Right ventricle myocardium inferior (tissue), 1 donor: ENCODE results near the gene RPS18. TPM values are rescaled to one million over a fixed set of nuclear protein-coding genes. Genes with fewer than 3 reads are reported as not detected.
"Not testable (repeated sequence)": the region's sequence is repeated elsewhere in the genome, so short reads cannot be mapped to it uniquely, and the experiment has no call there.

Source experiments
- ATAC-seq: fragments of 200-7000 bp; cut with Tn5 transposase; one replicate; pipeline ENCODE4 v1.9.1; 2020; ENCODE audit warnings: mild to moderate bottlenecking, moderate library complexity
- DNase-seq: peaks from one replicate; pipeline ENCODE4 v3.0.0; 2021; ENCODE audit errors: missing footprints
- intact Hi-C: fragments of 100-400 bp; cut with DNase I; formaldehyde crosslinking; loops from one replicate; pipeline ENCODE4 v1.11.0; 2022
- total RNA-seq: library from RNA; stranded (reverse); fragmentation: NEBNext Ultra II Directional; extraction: Animal tissue kit (Norgen Biotek cat#: 25700); gene quantifications from one replicate; pipeline ENCODE4 v1.2.1, GENCODE V29; 2021
- donor health status: DM: no; HTN: yes; CAD: no; lungs with severe emphysema.

RPS18 gene
- total RNA-seq, 1 donor from 2014 or later = 1,075 TPM

GRCh38 chr6:33262490-33262889, 9.4 kb upstream of the RPS18 start:
- ATAC-seq, DNase-seq, intact Hi-C loops: not testable (repeated sequence)

DNA sequence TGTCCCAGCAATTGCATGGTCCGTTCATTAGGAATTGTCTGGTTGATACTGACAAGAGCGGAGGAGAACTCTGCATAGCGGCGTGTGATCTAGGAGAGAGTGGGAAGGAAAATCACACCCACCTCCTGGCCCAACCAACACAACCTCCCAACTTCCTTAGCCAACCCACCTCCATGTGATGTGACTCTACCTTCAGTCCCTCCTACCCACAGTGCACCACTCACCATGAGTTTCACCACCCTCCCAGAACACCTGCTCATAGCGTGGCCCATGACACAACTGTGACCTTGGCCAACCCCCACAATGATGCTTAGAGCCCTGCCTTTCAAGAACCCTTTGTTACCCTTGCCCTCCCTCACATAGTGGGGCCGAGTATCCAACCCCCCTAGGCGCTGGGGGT, 7.9 kb upstream of the RPS18 start:
- peak; percentile 32 for ATAC-seq
- intact Hi-C loops = no loop called here
- DNase-seq = no peak

DNA sequence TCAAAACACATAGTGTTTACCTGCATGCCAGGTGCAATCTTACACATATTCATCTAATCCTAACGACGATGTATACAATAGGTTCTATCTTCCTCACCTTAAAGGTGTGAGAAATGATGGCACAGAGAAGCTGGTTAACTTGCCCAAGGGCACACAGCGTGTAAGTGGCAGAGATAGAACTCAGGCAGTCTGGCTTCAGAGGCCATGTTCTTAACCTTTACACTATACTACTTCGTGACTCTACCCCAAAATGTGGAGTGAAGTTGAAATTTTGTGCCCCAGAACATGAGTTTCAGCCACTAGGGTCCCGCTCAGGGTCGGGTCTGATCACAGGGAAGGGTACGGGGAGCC, 783 bp upstream of the RPS18 start:
- ATAC-seq (no peak), DNase-seq (no peak)
- intact Hi-C loops = no loop called here

DNA sequence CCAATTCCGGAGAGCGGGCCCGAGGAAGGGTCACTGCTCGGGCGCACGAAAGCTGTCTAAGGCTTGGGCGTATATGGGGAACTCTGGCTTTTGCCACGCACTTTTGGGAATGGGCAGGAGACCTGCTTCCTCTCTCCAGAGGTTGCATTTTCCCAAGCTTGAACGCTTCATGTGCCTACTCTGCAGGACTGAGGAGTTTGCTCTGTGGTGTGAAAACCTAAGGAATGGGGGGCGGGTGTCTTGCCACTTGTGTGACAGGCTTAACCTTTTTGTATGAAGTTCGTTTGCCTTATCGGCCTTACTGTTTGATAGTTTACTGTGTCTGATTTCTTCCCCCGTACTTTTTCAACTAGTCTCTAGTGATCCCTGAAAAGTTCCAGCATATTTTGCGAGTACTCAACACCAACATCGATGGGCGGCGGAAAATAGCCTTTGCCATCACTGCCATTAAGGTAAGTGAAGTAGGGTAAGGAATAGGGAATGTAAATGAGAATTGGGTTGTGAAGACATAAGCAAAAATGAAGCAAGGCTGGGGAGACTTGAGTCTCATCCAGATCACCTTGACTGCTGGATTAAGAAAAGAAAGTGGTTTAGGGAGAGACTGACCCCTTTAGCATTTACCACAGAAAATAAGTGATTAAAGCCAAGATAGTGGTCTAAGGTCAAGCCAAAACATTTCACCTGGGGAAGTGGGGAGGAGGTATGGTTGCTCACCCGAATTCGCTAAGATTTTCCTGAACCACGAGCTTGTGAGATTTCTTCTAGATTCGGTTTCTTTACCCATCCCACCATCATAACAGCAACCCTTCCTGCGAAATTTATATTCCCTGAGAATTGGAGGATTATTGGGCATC, 627 bp downstream of the RPS18 start:
- intact Hi-C loops = loop anchor here (2.0 kb wide), 1 partner anchor 44 kb away; the partner anchor contains the start of gene ZBTB22
- peak; percentile 6 for ATAC-seq
- no peak for DNase-seq

- ATAC-seq = no peak
- no peak for DNase-seq
- intact Hi-C loops = loop anchor here (2.0 kb wide), 1 partner anchor 43 kb away; the partner anchor contains the start of gene ZBTB22
These were observed 1.5 kb downstream of the RPS18 start for GRCh38 chr6:33273129-33273923.

DNA sequence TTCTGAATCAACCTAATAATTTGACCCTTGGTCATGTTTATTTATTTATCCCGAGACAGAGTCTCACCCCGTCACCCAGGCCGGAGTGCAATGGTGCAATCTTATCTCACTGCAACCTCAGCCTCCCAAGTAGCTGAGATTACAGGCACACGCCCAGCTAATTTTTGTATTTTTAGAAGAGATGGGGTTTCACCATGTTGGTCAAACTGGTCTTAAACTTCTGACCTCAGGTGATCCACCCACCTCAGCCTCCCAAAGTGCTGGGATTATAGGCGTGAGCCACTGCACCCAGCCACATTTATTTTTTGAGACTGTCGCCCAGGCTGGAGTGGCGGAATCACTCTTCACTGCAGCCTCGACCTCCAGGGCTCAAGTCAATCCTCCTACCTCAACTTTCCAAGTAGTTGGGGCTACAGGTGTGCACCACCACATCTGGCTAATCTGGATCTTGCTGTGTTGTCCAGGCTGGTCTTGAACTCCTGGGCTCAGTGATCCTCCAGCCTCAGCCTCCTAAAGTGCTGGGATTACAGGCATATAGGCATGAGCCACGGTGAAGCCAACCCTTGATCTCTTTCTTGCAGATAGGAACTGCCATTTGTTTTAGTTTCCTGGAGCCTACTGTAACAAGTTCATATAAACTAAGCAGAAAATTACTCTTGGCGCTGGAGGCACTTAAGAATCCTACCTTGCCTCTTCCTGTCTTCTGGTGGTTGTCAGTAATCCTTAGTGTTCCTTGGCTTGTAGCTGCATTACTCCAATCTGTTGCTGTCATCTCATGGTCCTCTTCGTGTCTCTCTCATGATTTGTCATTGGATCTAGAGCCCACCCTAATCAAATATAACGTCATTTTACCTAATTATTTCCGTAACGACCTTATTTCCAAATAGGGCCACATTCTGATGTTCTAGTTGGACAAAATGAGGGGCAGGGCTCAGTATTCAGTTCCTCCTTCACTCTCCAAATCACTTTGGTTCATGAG, 2.3 kb downstream of the RPS18 start:
- intact Hi-C loops = loop anchor here (2.0 kb wide), 1 partner anchor 43 kb away; the partner anchor contains the start of gene ZBTB22
- DNase-seq (no peak), ATAC-seq (no peak)

GRCh38 chr6:33275795-33276580, 4.1 kb downstream of the RPS18 start:
- intact Hi-C loops, DNase-seq, ATAC-seq: not testable (repeated sequence)

GRCh38 chr6:33276581-33276863, 4.6 kb downstream of the RPS18 start:
- intact Hi-C loops = no loop called here
- DNase-seq (peak; percentile 18), ATAC-seq (no peak)

GRCh38 chr6:33276864-33277662, 5.2 kb downstream of the RPS18 start, which contains the start of gene B3GALT4:
Gene B3GALT4, plus strand, starts transcription at chr6:33277123. Its CDS starts 297 bp downstream, at chr6:33277420.
- intact Hi-C loops = no loop called here
- ATAC-seq = peak; percentile 69
- peak; percentile 91 for DNase-seq

DNA sequence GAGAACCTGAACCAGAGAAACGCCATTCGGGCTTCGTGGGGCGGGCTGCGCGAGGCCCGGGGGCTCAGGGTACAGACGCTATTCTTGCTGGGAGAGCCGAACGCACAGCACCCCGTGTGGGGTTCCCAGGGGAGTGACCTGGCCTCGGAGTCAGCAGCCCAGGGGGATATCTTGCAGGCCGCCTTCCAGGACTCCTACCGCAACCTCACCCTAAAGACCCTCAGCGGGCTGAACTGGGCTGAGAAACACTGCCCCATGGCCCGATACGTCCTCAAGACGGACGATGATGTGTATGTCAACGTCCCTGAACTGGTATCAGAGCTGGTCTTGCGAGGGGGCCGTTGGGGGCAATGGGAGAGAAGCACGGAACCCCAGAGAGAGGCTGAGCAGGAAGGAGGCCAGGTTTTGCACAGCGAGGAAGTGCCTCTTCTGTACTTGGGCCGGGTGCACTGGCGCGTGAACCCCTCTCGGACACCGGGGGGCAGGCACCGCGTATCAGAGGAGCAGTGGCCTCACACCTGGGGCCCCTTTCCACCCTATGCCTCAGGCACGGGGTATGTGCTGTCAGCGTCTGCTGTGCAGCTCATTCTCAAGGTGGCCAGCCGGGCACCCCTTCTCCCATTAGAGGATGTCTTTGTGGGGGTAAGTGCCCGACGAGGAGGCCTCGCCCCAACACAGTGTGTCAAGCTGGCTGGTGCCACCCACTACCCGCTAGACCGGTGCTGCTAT, 6.0 kb downstream of the RPS18 start:
- intact Hi-C loops = no loop called here
- DNase-seq = peak; percentile 56
- ATAC-seq = no peak

DNA sequence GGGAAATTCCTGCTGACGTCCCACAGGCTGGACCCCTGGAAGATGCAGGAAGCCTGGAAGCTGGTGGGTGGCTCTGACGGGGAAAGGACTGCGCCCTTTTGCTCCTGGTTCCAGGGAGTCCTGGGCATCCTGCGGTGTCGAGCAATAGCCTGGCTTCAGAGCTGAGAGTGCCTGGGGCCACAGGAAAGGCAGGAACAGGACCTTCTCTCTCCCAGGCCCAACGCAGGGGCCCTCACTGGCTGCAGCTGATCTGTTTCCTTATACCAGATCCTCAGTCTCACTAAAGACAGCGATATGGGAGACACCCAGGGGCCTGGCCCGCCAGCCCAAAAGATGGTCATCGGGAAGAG, 6.5 kb downstream of the RPS18 start:
- ATAC-seq = no peak
- intact Hi-C loops = no loop called here
- no peak for DNase-seq

DNA sequence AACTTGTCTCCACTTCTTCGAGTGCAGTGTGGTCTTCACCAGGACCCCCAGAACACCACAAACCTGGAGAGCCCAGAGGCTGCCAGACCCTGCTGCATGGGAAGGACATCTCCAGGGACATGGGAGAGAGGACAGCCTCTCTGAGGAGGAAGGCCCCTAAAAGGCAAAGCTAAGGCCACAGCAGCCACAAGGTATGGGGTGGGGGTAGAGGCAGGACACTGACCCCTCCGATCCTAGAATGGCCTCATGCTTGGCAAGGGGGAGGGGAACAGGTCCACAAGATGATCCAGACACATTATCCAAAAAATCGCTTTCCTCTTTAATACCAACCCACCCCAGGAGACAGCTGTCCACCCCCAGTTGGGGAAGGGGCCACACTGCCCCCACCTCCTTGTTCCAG, 6.9 kb downstream of the RPS18 start:
- ATAC-seq (no peak), DNase-seq (no peak)
- intact Hi-C loops = no loop called here

DNA sequence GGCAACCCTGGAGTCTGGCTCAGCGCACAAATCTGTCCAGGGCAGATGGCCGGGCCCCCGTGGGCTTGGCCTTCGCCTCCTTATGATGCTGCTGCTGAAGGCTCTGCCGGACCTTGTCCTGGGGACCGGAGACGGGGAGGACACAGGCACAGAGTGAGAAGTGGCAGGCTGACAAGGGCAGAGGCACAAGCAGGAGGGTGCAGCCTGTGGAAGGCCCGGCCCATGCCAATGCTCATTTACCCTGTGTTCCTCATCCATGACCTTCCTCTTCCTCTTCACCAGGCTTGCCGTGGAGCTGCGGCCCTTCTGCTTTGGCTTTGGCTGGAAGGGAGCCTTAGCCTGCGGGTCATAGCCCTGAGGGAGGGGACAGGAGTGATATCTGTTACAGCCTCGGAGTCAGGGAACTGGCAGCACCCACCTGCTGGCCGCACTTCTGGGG, 7.4 kb downstream of the RPS18 start:
- intact Hi-C loops = no loop called here
- DNase-seq (no peak), ATAC-seq (no peak)

- intact Hi-C loops = loop anchor here (10.0 kb wide), 1 partner anchor 135 kb away; the partner anchor contains the start of genes CUTA and PHF1
- DNase-seq (no peak), ATAC-seq (no peak)
These were observed 8.2 kb downstream of the RPS18 start for GRCh38 chr6:33279971-33280511.

DNA sequence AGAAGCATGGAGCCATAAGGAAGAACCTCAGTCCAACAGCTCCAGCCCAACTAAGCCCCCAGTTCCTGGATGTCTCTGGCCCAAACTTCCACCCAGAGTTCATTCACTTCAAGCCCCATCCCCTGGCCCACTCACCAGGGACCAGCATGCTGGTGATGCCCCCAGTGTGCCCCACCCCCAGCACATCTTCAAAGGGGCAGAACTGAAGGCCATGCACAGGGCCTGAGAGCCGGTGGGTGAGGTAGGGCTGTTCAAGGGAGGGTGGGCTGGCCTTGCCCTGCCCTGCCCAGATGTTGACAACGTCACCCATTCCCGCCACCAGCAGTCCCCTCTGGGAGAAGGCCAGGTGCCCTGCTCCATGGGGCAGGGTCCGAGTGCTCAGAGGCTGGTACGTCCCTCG, 8.7 kb downstream of the RPS18 start:
- DNase-seq = peak; percentile 56
- intact Hi-C loops = loop anchor here (10.0 kb wide), 1 partner anchor 134 kb away; the partner anchor contains the start of genes CUTA and PHF1
- ATAC-seq = no peak

DNA sequence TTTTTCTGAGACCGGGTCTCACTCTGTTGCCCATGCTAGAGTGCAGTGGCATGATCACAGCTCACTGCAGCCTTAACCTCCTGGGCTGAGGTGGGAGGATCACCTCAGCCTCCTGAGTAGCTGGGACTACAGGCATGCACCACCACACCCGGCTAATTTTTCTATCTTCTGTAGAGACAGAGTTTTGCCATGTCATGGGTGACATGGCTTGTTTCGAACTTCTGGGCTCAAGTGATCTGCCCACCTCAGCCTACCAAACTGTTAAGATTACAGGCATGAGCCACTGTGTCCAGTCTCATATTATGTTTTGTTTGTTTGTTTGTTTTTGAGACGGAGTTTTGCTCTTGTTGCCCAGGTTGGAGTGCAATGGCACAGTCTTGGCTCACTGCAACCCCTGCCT, 13.3 kb downstream of the RPS18 start:
- ATAC-seq = not testable (repeated sequence)
- intact Hi-C loops = loop anchor here (10.0 kb wide), 1 partner anchor 130 kb away; the partner anchor contains the start of genes CUTA and PHF1

More for the DNA sequence above, 13.3 kb downstream of the RPS18 start:
- not testable (repeated sequence) for DNase-seq
